MV-4-11 (cell line): ENCODE results near the gene OSTC.
"Not testable (repeated sequence)": the region's sequence is repeated elsewhere in the genome, so short reads cannot be mapped to it uniquely, and the experiment has no call there.

Experiments used
- DNase-seq: peaks from one replicate; lab custom pipeline; 2025; lab: John Stamatoyannopoulos, UW

The OSTC gene

DNA sequence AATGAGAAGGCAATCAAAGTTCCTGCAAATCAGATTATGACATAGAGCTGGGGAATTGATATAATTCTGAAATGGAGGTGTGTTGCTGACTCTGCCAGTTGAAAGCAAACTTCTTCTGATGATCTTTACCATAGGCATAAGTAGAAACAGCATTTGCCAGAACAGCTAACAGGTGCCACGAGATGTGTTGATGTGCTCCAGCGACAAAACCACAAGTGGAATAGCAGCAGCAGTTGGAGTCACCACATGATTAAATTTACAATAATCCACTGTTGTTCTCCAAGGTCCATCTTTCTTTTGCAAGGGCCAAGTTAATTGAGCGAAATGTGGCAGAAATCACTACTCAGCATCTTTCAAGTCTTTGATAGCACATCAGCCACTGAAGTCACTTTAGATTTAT is 3.7 kb upstream of the OSTC start:
- no peak for DNase-seq

GRCh38 chr4:108649863-108650211 is 562 bp upstream of the OSTC start:
- DNase-seq = no peak

- peak; percentile 61 for DNase-seq
Observed at GRCh38 chr4:108651014-108651791, 804 bp downstream of the OSTC start.

- no peak for DNase-seq
Observed at GRCh38 chr4:108662629-108663028, 12.2 kb downstream of the OSTC start.

DNA sequence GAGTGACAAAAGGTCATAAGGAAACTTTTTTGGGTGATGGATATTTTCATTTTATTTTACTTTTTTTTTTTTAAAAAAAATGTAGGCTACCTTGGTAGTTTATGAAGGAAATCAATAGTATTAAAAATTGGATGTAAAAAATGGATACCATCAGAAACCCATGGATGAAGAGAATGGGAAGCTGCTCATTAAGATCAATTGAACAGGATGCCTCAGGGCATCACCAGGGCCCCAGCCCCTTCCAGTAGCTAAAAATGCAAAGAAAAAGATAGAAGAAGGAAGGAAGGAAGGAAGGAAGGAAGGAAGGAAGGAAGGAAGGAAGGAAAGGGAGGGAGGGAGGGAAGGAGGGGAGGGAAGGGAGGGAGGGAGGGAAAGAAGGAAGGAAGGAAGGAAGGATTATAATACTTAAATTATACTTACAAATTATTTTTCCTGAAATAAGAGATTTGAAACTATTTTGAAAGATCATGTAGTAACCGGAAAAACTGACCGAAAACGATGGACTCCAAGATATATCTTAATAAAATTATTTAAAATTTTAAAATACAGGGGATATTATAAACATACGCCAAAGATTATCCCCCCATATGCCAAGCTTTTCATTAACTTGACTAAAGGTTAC is 24.1 kb downstream of the OSTC start:
- DNase-seq = no peak

GRCh38 chr4:108681321-108681809 is 31.0 kb downstream of the OSTC start:
- no peak for DNase-seq

DNA sequence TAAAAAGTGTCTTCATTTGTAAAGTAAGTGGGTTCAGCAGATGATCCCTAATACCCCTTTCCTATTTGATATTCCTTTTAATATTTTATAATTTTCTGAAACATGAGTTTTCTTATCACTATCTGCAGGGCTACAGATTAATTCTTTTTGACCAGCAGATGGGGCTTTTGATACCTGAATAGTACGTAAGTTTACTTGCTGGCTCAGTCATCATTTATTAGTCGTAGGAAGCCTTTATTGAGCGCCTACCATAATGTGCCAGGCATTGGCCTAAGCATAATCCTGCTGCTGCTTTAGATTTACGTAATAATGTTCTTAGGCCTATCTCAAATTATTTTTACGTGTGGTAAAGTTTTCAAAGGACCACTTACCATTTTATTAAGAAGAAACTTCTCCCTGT is 33.1 kb downstream of the OSTC start:
- DNase-seq = no peak

GRCh38 chr4:108685036-108685686 is 34.8 kb downstream of the OSTC start:
- DNase-seq = no peak

DNA sequence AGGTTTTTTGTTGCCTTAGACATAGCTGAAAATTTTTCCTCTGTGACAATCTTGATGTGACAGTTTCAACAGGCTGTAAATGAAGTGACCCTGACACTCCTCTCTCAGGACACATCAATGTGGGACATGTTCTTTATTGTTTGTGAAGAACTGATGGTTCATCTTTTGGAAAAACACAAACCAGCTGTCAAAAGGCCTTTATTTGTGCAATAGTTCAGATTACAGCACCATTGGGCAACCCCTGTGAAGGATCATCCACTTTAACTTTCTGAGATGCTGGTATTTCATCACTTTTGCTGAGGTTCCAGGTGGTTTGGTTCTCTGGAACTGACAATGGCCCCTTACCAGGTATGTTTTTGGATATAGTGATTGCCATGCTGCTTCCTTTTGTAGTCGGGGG is 40.3 kb downstream of the OSTC start:
- no peak for DNase-seq

DNA sequence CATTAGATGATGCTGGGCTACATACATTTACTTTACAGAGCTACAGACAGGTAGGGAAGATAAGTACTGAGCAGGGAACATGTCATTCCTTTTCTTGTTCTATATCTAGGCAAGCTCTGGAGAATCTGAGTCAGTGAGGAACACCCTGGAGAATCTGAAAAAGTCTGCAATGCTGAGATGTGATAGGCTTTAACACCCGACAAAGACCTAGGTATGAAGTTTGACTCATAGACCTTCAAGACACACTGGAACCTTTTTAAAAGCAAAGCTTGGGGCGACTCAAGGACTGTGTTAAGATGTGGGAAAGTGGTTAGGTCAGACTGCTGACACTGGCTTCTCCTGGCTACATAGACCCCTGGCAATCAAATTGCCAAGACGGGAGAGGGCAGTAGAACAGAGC is 42.8 kb downstream of the OSTC start:
- DNase-seq = peak; percentile 12

GRCh38 chr4:108693819-108694218 is 43.4 kb downstream of the OSTC start:
- DNase-seq = no peak

GRCh38 chr4:108694423-108694822 is 44.0 kb downstream of the OSTC start:
- no peak for DNase-seq

DNA sequence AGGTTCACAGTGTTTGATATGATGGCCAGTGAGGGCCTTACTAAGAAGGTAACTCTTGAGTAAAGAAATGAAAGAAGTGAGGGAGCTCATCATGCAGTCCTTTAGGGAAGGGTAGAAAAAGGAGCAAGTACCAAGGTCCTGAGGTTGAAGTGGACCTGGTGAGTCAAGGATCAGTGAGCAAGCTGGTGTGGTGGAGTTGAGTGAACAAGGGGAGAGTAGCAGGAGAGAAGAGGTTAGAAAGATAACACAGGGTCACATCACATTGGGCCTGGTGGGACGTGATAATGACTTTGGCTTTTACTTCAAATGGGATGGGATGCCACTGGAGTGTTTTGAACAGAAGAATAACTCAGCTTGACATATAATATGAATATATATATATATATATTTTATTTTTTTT is 44.7 kb downstream of the OSTC start:
- DNase-seq = no peak

- peak; percentile 11 for DNase-seq
Observed at GRCh38 chr4:108696160-108696559, 45.8 kb downstream of the OSTC start.

- DNase-seq = no peak
Observed at GRCh38 chr4:108700081-108700757, 49.8 kb downstream of the OSTC start.

GRCh38 chr4:108702960-108703359 is 52.6 kb downstream of the OSTC start:
- no peak for DNase-seq

GRCh38 chr4:108703370-108703769 is 53.0 kb downstream of the OSTC start:
- DNase-seq = no peak

DNA sequence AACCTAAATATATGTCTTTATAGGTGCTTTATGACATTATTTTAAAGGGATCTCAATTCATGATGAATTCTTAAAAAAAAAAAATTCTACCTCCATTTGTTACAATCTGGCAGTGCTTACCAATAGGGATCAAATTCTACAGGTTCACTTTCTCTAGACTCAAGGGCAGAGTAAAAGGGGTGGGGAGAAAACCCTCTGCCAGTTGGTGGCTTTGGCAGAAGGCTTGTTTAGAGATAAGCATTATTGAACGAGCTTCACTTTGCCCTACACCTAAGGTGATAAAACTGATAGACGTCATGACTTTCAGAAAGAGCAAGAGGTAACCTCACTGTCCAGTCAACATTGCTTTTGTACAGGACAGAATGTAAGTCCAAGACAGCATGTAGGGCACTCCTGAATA is 53.6 kb downstream of the OSTC start:
- no peak for DNase-seq

GRCh38 chr4:108706289-108706688 is 55.9 kb downstream of the OSTC start:
- no peak for DNase-seq

GRCh38 chr4:108709234-108709633 is 58.8 kb downstream of the OSTC start:
- no peak for DNase-seq

DNA sequence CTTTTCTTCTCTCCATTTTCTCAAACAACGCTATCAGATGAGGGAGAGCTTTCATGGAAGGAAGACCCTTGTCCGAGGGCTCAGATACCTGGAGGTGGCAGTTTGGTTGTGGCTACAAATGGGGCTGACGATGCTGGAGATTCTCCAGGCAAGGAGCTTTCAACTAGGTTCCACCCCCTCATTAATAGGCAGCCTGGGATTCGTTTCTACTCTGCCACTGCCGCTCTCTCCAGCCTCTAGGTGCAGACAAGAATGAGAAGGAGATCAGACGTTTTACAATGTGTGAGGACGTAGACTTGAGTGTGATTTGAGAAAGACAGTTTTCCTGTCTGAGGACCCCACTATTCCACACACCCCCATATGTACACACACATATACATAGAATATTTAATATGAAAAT is 59.3 kb downstream of the OSTC start:
- DNase-seq = no peak

- DNase-seq = not testable (repeated sequence)
Observed at GRCh38 chr4:108710578-108710977, 60.2 kb downstream of the OSTC start.

DNA sequence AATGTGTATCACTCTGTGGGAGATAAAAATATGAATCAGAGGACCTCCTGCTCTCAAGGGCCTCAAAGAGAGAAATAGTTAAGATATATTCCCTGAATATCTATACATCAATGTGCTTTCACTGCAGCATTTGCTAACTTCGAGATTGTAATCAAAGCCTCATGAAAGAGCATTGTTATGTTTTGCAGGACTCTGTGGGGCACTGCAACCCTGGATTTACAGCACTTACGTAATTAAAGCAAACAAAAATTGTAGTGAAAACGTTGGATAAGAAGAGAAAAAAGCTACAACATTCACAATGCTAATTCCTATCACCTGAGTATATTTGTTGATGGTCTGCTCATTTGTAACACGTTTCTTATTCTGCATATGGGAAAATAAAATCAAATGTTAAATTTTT is 64.5 kb downstream of the OSTC start:
- no peak for DNase-seq
